Spleen (tissue), 11 donors: ENCODE data around the gene SLC35D1. TPM values are rescaled to one million over a fixed set of nuclear protein-coding genes. Genes with fewer than 3 reads are reported as not detected.

Experiments
- DNase-seq: peaks from one replicate; pipeline ENCODE4 v3.0.0-alpha.2; 2020
- H3K27ac ChIP-seq, 8 donors: fragments of 200-600 bp; sonication (generic) in 7 of 8; 1 replicate in 4 of 8; 2 replicates in 4 of 8; pipeline versions ENCODE4 v1.5.0 to v1.8.0; 2016 to 2021; ENCODE audit warnings: inconsistent platforms in 4 of 8, mild to moderate bottlenecking in 4 of 8, moderate library complexity in 1 of 8
- H3K27me3 ChIP-seq, 7 donors: fragments of 200-600 bp; sonication (generic) in 6 of 7; replicated peaks in 1 of 7; 1 replicate in 4 of 7; 2 replicates in 3 of 7; pipeline versions ENCODE4 v1.5.0 to v1.8.0; 2016 to 2021; ENCODE audit warnings: inconsistent platforms in 3 of 7, mild to moderate bottlenecking in 1 of 7
- H3K36me3 ChIP-seq, 6 donors: fragments of 200-600 bp; sonication (generic) in 5 of 6; 1 replicate in 4 of 6; 2 replicates in 2 of 6; pipeline versions ENCODE4 v1.5.0 to v1.8.0; 2016 to 2021; ENCODE audit warnings: inconsistent platforms in 2 of 6
- H3K4me1 ChIP-seq, 6 donors: fragments of 200-600 bp; sonication (generic) in 5 of 6; 1 replicate in 3 of 6; 2 replicates in 3 of 6; pipeline versions ENCODE4 v1.5.0 to v1.8.0; 2016 to 2021; ENCODE audit warnings: inconsistent platforms in 3 of 6
- H3K4me3 ChIP-seq, 8 donors: fragments of 200-600 bp; sonication (generic) in 7 of 8; 1 replicate in 4 of 8; 2 replicates in 4 of 8; pipeline versions ENCODE4 v1.5.0 to v1.8.0; 2016 to 2021; ENCODE audit warnings: inconsistent platforms in 4 of 8, mild to moderate bottlenecking in 4 of 8, moderate library complexity in 2 of 8
- H3K9me3 ChIP-seq, 8 donors: fragments of 200-600 bp; sonication (generic) in 7 of 8; 1 replicate in 4 of 8; 2 replicates in 4 of 8; pipeline versions ENCODE4 v1.5.0 to v1.8.0; 2016 to 2021; ENCODE audit warnings: inconsistent platforms in 4 of 8
- POLR2A ChIP-seq, 3 donors: fragments of 450-650 bp; IDR thresholded peaks; one replicate each; pipeline ENCODE4 v1.5.1; 2017; ENCODE audit warnings: antibody characterized with exemption in 3 of 3, mild to moderate bottlenecking in 1 of 3
- POLR2AphosphoS5 ChIP-seq, 3 donors: sonication (generic); formaldehyde crosslinking; IDR thresholded peaks; one replicate each; pipeline ENCODE4 v1.5.1; 2017; ENCODE audit warnings: antibody characterized with exemption in 3 of 3
- WGBS, 5 donors: extraction: QIAGEN DNeasy Blood & Tissue Kit in 3 of 5; methylation state at CpG; one replicate each; pipeline versions ENCODE4 v1.1.5 to v1.1.7; 2013 to 2018; 5-methylcytosine and 5-hydroxymethylcytosine counted together
- intact Hi-C: fragments of 100-400 bp; cut with DNase I; formaldehyde crosslinking; loops from one replicate; pipeline ENCODE4 v1.15.0; 2023; ENCODE audit warnings: low total_unique reads
- polyA plus RNA-seq, 3 donors: library from polyadenylated mRNA; stranded (reverse); fragments of 200-250 nt; gene quantifications; one replicate each; pipeline ENCODE4 v1.2.1, GENCODE V29; 2013
- total RNA-seq, 7 donors: library from RNA; depleted of rRNA in 3 of 7; stranded (reverse); fragments of >200 nt in 3 of 7; fragmentation: NEBNext Ultra II Directional in 4 of 7; extraction: Animal tissue kit (Norgen Biotek cat#: 25700) in 4 of 7; gene quantifications; one replicate each; pipeline versions ENCODE4 v1.1.0 to v1.2.1, GENCODE V29; 2016 to 2021
- TF ChIP-seq, protein P1 (sequence below), 11 experiments: fragments of 200-600 bp in 7 of 11; fragments of 450-650 bp in 4 of 11; sonication (generic) in 4 of 11; IDR thresholded peaks in 8 of 11; conservative IDR thresholded peaks in 3 of 11; 1 replicate in 7 of 11; 2 replicates in 4 of 11; pipeline versions ENCODE4 v1.4.0 to v1.8.0; 2016 to 2021; ENCODE audit warnings: antibody characterized with exemption in 11 of 11, inconsistent platforms in 4 of 11, mild to moderate bottlenecking in 1 of 11
- donor health status: healthy with polysubstance abuse.
- donor health status: DM: no; HTN: no; CAD: no; lungs with moderate emphysema.
- donor health status: DM: no; HTN: no; CAD: no.
- donor health status: Bipolar disorder and iron deficiency.
- donor health status: healthy.
- donor health status: DM: no; HTN: no; CAD: no.
- donor health status: DM: yes; HTN: yes; CAD: no.

Gene SLC35D1
- total and polyA plus RNA-seq, 10 donors, result 1.5 to 11.5 (median 7.9) TPM

DNA sequence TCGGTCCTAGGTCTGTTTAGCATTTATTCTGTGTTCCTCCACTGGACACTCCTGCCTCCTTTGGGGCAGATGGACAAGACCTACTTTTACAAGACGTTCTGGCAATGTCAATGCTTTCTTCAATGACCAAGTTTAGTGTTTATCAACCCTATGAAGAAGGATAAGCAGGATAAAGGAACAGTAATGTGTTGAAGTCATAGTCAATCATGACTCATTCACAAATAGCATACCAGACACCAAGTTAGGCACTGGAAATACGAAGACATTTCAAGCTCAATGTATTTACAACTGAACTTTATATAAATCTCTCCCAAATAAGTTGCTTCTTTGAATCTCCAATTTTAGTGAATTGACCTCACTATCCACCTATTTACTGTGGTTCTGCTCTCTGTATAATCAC lies 4.8 kb upstream of the SLC35D1 start:
- no peak for TF ChIP-seq POLR2AphosphoS5 (IDR thresholded peaks at IDR 0.05)
- no peak for TF ChIP-seq POLR2A (IDR thresholded peaks at IDR 0.05)
- TF ChIP-seq, protein P1, sequence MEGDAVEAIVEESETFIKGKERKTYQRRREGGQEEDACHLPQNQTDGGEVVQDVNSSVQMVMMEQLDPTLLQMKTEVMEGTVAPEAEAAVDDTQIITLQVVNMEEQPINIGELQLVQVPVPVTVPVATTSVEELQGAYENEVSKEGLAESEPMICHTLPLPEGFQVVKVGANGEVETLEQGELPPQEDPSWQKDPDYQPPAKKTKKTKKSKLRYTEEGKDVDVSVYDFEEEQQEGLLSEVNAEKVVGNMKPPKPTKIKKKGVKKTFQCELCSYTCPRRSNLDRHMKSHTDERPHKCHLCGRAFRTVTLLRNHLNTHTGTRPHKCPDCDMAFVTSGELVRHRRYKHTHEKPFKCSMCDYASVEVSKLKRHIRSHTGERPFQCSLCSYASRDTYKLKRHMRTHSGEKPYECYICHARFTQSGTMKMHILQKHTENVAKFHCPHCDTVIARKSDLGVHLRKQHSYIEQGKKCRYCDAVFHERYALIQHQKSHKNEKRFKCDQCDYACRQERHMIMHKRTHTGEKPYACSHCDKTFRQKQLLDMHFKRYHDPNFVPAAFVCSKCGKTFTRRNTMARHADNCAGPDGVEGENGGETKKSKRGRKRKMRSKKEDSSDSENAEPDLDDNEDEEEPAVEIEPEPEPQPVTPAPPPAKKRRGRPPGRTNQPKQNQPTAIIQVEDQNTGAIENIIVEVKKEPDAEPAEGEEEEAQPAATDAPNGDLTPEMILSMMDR (IDR thresholded peaks at IDR 0.05 in 8 of 11, conservative IDR thresholded peaks at IDR 0.05 in 3 of 11), result no peak
- Histone ChIP-seq H3K9me3 (no peaks in the 10 kb centered on the region), H3K27me3 (no peaks in the 10 kb centered on the region), H3K36me3 (no peaks in the 10 kb centered on the region), H3K4me1 (peaks cover 0 to 7% (median 5%) of the 10 kb centered on the region in 6 donors), H3K4me3 (no peak overlapping the region), H3K27ac (no peak overlapping the region)
- intact Hi-C loops, result no loop called here
- WGBS, 5 donors, result 75 to 91% (median 78%) methylated on average over 3 of the region's 3 CpGs
- no peak for DNase-seq

DNA sequence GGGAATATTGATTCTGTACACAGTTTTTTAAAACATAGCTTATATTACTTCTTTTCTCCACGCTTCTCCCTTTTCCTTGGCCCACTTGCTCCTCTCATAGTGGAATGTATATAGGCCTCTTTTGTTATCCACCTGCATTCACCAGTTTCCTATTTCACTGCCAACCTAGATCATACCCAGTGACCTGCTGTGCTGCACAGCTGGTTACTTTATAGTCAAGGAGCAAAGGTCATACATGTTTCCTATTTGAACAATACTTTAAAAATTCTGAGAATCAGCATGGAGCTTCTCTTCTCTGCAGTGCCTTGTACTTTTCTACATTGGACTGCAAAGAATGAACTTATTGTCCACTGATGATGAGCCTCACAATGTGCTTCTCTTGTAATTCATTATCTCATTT lies 4.3 kb upstream of the SLC35D1 start:
- Histone ChIP-seq H3K4me1 (peaks cover 0 to 7% (median 5%) of the 10 kb centered on the region in 6 donors), H3K27me3 (no peaks in the 10 kb centered on the region), H3K9me3 (no peaks in the 10 kb centered on the region), H3K27ac (no peak overlapping the region), H3K4me3 (no peak overlapping the region), H3K36me3 (no peaks in the 10 kb centered on the region)
- no peak for TF ChIP-seq POLR2AphosphoS5 (IDR thresholded peaks at IDR 0.05)
- TF ChIP-seq POLR2A (IDR thresholded peaks at IDR 0.05), result no peak
- TF ChIP-seq, protein P1 (IDR thresholded peaks at IDR 0.05 in 8 of 11, conservative IDR thresholded peaks at IDR 0.05 in 3 of 11), result no peak
- no peak for DNase-seq
- WGBS, 5 donors, result 89 to 100% (median 93%) methylated on average over 1 of the region's 1 CpG
- intact Hi-C loops, result no loop called here

DNA sequence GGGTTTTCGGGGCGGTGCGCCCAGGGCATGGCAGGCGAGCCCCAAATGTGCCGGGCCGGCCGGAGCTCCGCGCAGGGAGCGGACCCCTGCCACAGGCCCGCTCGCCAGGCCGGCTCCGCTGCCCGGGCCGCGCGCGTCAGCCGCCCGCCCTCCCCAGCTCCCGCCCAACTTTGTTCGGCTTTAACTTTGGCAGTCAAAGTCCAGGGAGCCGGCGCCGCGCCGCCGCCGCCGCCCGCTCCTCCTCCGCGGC lies 488 bp downstream of the SLC35D1 start:
- 0 to 1% (median 0%) methylated on average over 1 to 34 of the region's 34 CpGs for WGBS, 5 donors
- DNase-seq, result no peak
- TF ChIP-seq POLR2A (IDR thresholded peaks at IDR 0.05) (no peak), POLR2AphosphoS5 (IDR thresholded peaks at IDR 0.05) (no peak)
- intact Hi-C loops, result no loop called here
- H3K4me3 ChIP-seq, result peak overlapping the region; percentile 59 to 93 (median 77)
- H3K36me3 ChIP-seq, result peaks cover 0 to 28% (median 6%) of the 10 kb centered on the region in 6 donors
- H3K9me3 ChIP-seq, result no peaks in the 10 kb centered on the region
- H3K27ac ChIP-seq, result peak overlapping the region; percentile 86 to 98 (median 96)
- H3K27me3 ChIP-seq, result no peaks in the 10 kb centered on the region
- peaks cover 7 to 39% (median 25%) of the 10 kb centered on the region in 6 donors for H3K4me1 ChIP-seq

DNA sequence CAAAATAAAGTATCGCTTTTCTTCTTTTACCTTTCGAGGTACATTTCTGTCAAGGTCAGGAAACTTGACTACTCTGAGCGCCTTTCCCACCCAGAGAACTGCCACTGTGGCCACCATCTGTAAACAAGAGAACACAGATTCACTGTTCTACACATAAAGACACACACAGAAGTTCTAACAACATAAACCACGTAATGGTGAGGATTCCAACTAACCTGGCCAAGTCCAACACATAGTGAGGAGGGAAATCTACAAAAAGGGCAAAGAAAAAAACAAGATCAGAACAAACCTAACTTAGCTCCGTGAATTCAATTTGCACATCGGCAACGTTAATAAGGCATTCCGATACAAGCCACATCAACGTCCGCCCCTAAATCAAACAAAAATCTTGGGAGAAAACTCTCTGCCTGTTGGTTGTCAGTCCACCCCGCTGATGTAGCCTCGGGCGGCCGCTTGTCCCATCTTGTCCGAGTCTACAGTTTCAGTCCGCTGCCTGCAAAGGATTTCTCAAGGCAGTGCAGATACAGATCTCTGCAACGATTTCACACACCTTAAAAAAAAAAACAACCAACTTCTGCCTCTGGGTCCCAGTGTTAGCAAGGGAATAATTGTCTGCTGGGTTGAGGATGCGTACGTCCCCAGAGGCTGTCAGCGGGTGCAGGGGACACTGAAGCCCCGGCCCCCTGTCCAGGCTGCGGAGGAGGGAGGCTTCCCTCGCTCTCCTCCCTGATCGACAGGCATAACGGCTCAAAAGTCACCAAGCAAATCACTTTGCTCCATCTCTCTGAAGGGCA lies 1.0 kb downstream of the SLC35D1 start:
- Histone ChIP-seq H3K36me3 (peaks cover 0 to 33% (median 6%) of the 10 kb centered on the region in 6 donors), H3K4me1 (peaks cover 7 to 39% (median 25%) of the 10 kb centered on the region in 6 donors), H3K27ac (peak overlapping the region; percentile 86 to 98 (median 96)), H3K27me3 (no peaks in the 10 kb centered on the region), H3K4me3 (peak overlapping the region; percentile 59 to 93 (median 77)), H3K9me3 (no peaks in the 10 kb centered on the region)
- WGBS, 5 donors, result 3 to 4% (median 4%) methylated on average over 22 to 25 of the region's 25 CpGs
- no peak for TF ChIP-seq POLR2A (IDR thresholded peaks at IDR 0.05)
- no peak for TF ChIP-seq POLR2AphosphoS5 (IDR thresholded peaks at IDR 0.05)
- TF ChIP-seq, protein P1 (IDR thresholded peaks at IDR 0.05 in 8 of 11, conservative IDR thresholded peaks at IDR 0.05 in 3 of 11), result no peak
- intact Hi-C loops, result no loop called here
- DNase-seq, result peak; percentile 79
